GM21786 (cell line): Measurements from ENCODE around the gene ALS2.
"Not testable (repeated sequence)": the region's sequence is repeated elsewhere in the genome, so short reads cannot be mapped to it uniquely, and the experiment has no call there.

Source experiments
- ATAC-seq: cut with Tn5 transposase; IDR thresholded peaks from one replicate; pipeline ENCODE4 v1.9.1; 2021; ENCODE audit not compliant: unreplicated experiment

Gene ALS2

DNA sequence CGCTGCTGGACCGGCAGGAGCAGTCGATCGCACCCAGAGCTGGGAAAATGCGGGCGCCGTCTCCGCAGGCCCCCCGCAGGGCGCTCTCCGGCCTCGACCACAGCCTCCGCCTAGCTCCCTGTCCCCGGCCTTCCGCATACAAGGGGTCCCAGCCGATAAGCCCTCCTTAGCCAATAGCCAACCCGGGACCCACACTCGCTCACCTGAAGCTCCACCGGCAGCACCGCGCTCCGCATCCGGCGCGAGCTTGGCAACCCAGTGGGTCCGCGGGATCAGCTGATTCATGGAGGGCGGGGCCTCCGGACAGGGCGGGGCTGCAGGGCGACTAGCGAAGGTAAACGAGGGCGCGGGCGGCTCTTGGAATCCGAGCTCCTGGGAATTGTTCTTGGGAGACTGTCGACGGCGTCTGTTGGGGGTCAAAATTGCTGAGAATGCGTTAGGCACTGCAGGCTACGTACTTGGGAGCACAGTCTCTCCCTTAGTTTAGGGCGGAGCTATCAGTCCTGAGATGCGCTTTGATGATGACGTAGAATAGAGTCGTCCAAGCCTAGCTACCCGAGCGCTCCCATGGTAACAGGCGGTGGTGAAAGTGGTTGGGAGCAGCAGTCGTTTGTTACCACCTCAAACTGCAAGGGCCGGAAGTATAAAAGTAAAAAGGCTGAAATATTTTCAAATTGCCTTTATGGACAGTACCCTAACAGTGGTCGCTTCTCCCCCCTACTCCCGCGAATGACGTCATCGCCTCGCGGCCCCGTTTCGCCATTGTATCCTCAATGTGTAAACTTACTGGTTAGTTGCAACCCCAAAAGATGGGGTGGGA is at the start of gene ALS2:
TSS of gene ALS2 (minus strand) at position 260 of the 820 bp plus-strand sequence. CDS start 12,048 bp downstream, outside the sequence.
- ATAC-seq, result peak; percentile 96

DNA sequence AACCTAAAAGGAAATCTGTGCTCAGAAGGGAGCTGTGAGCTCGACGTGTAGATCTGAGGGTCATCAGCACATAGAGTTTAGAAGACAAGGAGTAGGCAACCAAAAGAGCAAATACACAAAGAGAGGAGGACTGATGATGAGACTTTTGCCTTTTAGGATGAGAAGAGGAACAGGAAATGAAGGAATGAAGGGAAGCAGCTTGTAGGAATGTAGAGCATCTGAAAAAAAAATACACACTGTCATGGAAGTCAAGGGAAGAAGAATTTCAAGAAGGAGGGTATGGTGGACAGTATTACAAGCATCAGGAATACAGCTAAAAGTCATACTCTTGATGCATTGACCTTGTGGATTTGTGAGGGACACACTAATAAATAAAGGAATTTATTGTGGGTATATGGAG is 47.5 kb upstream of the ALS2 start:
- no peak for ATAC-seq

DNA sequence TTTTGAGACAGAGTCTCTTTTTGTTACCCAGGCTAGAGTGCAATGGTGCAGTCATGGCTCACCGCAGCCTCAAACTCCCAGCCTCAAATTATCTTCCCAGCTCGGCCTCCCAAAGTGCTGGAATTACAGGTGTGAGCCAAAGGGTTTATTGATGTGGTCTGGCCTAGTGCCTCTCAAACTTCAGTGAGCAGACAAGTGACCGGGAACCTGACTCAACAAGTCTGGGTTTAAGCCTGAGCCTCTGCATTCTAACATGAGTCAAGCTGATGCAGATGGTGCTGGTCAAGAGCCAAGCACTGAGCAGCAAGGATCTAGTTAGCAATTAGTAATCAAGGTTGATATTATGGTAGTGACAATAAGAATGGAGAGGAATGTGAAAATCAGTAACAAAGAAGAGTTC is 46.9 kb upstream of the ALS2 start:
- no peak for ATAC-seq

DNA sequence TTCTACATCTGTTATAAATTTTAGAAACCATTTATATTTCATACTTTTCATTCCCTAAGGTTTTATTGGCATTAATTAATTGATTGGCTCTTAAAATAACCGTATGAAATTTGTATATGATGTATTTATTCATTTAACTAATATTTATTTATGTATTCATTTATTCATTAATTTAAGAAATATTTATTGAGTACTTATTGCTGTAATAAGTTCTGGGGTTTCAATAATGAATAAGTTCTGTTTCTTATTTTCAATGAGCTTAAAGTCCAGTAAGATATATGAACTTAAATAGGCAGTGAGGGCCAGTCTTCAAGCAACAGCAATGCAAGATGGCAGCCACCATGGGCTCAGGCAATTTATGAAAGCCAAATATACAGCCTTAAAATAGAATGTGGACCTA is 43.5 kb upstream of the ALS2 start:
- no peak for ATAC-seq

DNA sequence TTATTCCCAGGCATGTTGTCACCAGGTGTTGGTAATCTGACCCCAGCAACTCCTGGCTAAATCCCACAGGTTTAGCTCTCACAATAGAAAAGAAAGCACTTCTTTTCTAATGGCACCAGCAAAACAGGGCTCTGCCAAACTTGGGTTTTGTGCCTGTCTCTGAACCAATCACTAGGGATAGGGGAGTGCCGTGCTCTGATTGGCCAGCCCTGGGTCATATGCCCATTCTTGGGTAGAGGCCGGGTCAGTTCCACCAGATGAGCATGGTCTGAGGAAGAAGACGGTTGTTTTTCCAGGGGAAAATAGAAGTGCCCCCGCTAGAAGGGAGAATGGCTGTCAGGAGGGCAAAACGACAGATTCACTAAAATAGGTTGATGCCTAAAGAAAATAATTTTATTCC is 40.3 kb upstream of the ALS2 start:
- no peak for ATAC-seq

DNA sequence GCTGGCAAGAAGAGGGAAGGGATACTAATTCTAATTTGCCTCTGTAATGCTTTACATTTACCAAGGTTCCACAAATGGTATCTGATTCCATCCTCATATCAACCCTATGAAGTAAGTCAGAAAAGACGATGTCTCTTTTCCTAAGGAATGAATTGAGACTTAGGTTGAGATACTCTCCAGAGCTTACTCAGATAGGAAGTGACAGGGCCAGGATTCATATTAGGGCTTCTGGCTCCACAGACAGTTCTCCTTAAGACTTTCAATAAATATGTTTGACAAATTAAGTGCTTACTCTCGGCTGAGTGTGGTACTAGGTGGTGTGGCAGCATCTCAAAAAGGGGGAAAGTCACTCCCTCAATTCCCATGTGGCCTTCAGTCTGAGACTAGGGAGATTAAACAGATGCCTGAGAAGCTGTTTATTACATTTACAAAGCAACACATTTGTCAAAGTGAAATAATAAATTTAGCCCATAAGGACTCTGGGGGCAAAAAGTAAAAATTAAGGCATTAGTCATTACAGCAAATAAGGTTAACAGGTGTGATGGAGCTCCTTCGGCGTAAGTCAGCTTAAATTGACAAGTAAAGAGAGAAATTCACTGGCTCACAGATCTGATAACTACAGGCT is 39.8 kb upstream of the ALS2 start:
- ATAC-seq, result no peak

DNA sequence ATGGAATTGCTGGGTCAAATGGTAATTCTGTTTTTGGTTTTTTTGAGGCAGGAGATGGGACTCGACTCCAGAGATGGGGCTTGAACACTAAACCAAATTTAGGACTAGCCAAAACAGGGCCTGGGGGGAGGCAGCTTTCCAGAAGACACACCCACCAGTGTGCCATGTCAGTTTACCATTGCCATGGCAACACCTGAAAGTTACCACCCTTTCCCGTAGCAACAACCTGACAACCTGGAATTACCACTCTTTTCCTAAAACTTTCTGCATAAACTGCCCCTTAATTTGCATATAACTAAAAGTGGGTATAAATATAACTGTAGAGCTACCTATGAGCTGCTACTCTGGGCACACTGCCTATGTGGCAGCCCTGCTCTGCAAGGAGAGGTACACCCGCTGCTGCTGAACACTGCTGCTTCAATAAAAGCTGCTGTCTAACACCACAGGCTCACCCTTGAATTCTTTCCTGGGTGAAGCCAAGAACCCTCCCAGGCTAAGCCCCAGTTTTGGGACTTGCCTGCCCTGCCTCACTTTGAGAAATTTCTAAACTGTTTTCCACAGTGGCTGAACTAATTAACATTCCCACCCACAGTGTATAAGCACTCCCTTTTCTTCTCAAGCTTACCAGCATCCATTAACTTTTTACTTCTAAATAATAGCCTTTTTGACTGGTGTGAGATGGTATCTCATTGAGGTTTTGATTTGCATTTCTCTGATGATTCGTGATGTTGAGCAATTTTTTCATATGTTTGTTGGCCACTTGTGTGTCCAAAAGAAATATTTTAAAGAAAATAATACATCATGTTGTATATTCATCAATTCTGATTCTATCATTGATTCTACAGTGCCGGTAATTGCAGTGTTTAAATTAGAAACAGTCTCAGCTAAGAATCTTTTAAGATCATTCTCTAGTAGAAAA is 36.2 kb upstream of the ALS2 start:
- no peak for ATAC-seq

DNA sequence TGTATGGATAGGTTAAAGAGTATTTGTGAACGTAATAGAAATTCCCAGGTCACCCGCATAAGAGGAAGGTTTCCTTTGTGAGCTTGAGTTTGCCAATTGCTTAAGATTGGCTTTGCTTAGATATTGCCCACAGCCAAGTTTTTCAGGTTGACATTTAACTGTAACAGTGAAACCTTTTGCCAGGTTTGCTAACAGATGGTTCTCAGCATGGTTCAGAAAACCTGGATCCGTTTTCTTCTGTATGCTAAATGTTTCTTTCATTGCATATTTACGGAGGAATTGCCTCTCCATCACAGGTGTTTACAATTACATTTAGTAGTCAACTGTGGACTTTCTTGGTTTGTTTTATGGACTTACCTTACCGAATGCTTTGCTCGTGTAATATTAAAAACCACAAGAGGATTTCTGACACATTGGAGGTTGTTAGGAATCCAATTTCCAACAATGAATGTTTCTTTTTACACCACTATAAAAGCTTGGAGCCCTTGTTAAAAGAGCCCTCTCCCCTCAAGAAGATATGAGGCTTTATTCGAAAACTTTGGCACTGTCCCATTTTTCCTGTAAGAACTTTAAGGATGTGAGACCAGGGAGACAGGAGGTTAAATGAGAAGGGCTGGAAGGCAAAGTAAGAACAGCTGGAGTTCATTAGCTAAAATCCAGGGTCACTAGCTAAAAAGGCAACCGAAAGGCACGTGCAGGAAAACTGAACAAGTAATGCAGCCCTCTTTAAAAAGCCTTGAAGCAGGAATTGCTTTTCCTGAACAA is 33.4 kb upstream of the ALS2 start:
- ATAC-seq, result no peak

DNA sequence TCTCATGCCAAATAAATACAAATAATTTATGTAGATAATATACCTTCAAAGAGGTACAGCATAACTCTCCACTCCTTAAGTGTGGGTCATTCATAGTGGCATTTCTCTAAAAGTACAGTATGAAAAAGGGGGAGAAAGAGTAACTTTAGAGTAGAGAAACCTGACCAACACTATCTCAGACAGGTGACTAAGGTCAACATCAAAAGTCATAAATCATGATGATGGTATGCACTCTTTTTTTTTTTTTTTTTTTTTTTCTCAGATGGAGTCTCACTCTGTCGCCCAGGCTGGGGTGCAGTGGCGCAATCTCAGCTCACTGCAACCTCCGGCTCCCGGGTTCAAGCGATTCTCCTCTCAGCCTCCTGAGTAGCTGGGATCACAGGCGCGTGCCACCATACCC is 29.9 kb upstream of the ALS2 start:
- ATAC-seq, result not testable (repeated sequence)

DNA sequence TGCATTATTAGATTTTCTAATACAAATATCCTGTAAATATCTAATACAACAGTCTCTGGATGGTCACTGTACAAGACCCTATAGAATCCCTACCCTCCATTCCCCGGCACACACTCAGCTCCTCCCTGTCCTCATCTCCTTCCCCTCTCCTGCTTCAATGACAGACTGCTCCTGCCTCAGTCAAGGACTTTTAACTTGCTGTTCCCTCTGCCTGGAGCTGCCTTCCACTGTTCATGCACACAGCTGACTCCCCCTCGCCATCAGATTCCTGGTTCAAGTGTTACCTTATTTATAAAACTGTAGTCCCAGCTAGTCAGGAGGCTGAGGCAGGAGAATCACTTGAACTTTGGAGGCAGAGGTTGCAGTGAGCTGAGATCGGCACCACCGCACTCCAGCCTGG is 28.9 kb upstream of the ALS2 start:
- ATAC-seq, result no peak

DNA sequence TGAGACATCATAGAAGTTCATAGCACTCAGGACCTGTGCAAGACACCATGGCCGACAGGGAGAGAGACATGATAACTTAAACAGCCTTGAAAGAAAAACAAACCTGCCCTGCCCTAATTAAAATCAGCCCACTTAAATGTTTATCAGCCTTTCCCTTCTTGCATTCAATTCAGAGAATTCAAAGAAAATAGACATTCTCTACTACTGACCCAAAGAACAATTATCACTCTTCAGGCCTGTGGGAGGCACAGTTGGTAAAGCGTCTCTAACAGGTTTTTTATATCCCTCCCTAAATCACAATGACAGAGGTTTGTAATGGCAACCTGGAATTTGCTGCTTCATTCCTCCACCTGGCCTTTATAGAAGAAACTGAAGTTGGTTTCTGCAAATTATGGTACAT is 27.3 kb upstream of the ALS2 start:
- ATAC-seq, result no peak

DNA sequence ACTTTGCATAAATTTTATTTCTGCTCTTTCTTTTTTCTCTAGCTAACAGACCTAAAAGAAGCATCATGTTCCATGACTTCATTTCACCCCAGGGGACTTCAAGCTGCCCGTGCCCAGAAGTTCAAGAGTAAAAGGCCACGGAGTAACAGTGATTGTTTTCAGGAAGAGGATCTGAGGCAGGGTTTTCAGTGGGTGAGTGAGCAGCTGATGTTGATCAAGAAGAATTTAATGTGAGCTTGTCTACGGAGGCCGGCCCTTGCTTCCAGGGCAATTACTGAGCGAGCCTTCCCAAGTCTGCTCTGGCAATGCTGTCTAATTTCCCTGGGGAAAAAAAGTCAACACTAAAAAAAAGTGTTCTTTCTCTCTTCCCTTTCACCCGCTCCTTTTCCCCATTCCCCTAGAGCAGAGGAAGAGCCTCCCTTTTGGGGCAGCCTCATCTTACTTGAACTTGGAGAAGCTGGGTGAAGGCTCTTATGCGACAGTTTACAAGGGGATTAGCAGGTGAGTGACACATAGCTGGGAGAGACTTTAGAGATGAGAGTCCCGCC is 26.8 kb upstream of the ALS2 start:
- ATAC-seq, result no peak

DNA sequence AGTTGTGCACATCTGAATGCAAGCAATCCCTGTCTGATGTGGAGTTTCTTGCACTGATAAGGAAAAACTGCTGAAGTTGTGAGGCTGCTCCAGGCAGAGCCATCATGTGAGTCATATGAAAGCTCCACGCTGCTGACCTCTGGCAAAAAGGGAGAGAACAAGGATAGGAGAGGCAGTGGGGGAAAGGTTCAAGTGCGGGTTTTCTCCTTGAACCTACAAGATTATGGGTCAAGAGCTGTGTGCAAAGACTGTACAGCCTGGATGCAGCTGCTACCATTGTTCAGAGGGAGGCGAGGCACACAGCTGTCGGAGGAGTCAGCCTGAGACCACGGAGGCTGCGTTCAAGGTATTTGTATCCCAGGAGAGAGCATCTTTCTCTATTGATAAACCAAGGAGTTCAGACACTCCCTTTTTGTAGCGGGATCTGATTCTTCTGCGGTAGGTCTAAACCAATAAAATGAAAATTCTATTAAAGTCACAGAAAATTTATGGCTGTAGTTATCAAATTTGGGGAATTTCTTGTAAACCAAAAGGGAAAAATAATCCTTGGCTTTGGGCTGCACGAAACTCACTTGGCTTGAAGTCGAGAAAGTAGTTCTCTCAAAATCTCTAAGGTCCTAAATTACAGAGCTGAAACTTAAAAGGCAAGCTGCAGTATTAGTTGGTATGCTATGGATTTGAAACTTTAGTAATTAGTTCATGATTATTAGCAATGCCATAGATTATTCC is 25.9 kb upstream of the ALS2 start, which contains the start of gene CDK15:
TSS of gene CDK15 (plus strand) at position 96 of the 729 bp plus-strand sequence. CDS start at position 224, 128 bp downstream.
- ATAC-seq, result no peak

DNA sequence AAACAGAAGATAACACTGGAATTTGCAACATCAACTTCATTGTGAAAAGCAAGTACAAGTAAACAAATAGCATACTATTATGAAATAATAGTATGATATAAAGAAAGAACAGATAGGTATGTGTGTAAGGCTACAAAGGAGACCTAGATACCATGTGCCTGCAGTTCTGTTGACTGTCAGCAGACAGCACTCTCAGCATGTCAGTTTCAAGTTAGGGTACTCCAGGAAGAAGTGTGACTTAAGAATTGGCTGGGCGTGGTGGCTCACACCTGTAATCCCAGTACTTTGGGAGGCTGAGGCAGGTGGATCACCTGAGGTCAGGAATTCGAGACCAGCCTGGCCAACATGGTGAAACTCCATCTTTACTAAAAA is 18.2 kb upstream of the ALS2 start:
- not testable (repeated sequence) for ATAC-seq

DNA sequence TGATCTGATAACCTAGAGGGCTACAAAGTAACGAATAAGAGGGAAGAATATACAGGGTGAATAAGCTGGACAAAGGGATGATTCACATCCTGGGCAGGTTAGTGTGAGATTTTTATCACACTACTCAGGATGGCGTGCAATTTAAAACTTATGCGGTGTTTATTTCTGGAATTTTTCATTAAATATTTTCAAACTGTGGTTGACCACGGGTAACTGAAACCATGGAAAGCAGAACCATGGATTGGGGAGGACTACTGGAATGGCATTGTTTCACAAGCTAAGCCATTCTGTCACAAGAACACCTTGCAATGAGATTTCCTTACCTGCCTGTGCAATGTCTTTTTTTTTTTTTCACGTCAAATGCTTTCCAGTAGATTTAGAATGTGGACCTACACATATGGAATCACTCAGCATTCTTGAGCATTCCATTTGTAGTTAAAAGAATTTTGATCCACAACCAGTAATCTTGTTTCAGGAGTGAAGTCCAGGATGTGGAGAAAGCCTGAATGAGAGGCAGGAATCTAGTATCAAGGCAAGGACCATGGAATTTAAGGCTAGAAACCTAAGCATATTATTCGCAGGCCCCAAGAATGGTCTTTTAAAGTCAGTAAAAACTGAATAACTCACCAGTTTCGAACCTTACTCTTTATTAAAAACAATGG is 17.6 kb upstream of the ALS2 start:
- ATAC-seq, result no peak

DNA sequence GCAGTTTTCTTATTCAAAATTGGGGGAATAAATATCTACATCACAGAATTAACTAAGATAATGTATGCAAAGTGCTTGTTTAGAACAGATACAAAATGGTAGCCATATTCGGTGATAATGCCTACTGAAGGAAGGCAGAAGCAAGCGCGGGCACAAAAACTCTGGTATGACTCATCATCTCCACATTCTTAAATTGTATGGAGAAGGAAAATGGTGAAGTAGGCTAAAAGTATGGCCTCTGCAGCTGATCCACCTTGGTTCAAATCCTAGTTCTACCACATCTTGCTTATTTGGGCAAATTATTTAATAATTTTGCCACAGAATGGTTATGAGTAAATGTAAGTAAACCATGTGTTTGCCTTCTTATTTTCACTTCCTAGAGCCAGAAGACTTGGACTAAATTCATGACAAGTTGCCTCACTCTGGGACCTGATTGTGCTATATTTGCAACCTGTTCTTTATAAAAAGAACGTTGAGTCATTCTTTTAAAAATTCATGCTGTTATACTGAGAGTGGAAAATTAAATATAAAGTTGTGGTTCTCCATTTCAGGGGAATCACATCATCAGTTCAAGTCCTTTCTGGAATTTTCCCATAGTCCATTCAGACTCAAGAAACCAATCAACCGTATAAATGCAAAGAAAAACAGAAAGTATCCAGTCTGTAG is 16.6 kb upstream of the ALS2 start:
- no peak for ATAC-seq

DNA sequence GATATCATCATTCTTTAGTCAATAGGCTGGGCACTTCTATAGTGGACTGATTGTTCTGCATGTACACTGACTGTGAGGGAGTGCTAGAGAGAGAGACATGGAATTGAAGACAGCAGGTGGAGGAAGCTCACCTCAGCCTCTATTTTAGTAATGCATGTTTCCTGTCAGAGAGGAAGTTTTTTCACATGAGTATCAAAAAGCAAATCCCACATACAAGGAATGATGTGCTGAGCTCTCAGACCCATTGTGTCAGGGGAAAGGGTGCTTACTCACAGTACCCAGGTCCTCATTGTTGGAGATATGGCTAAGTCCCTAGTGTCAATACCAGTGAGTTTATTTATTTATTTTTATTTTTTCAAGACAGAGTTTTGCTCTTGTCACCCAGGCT is 15.7 kb upstream of the ALS2 start:
- ATAC-seq, result no peak

DNA sequence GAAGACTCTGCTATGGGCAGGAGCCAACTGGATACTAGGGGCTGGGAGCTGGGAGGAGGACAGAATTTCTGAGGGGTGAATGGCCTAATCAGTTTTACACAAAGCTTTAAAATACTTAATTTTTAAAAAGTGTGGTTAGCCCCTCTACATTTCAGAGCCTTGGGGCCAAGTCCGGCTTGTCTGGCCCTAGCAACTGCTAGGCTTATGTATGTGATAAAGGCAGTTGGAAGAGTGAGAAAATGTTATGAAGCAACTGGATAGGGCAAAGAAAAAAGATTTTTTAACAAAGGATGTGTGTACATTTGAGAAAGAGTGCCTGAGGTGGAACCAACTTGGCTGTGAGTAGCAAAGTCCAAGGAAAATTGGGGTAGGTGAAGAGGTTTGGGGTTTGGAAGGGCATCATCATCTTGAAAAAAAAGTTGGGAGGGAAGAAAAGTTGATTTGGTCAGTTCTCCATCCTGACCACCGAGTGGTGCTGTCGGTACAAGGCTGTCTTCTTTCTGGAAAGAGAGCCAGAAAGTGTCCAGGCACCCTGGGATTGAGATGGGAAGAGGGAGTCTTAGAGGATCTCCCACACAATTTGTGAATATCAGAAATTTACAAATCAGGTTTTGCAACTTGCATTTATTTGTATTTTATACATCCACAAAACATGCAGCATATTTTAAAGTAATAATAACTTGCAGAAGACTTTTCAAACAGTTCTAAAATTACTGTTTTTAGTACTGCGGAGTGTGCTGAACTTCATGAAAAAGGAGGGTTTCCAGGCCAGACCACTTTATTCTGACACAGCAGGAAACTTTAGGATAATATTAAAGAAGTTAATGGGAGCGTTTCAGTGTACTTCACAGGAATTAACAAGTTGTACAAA is 15.1 kb upstream of the ALS2 start:
- ATAC-seq, result no peak
